Mammary epithelial cell (primary cell): ENCODE measurements around the gene SARDH.

ENCODE experiments used
- CTCF ChIP-seq, 2 donors: IDR thresholded peaks in 1 of 2; conservative IDR thresholded peaks in 1 of 2; 2 replicates each; pipeline ENCODE4 v1.5.1; 2011 to 2012; ENCODE audit warnings: inconsistent platforms in 2 of 2, low read length in 2 of 2, mild to moderate bottlenecking in 2 of 2, control low read depth in 1 of 2, low read depth in 1 of 2; ENCODE audit not compliant: insufficient read depth in 1 of 2; ENCODE audit errors: extremely low read depth in 1 of 2
- EZH2 ChIP-seq: IDR thresholded peaks from 2 replicates; pipeline ENCODE4 v1.6.1; 2012; ENCODE audit warnings: low read length, inconsistent platforms, borderline replicate concordance

GRCh38 chr9:133747309-133747708 is 9.2 kb upstream of the SARDH start:
- no peak for TF ChIP-seq CTCF (conservative IDR thresholded peaks at IDR 0.05 in 1 of 2, IDR thresholded peaks at IDR 0.05 in 1 of 2; ENCODE audit: extremely low read depth in 1 of 2, insufficient read depth in 1 of 2, low read depth in 1 of 2, low read length in 2 of 2)
- TF ChIP-seq EZH2: no peak
